DOHH2 (cell line): ENCODE results near the gene EEFSEC.

Source experiments
- CTCF ChIP-seq: fragments of 200-600 bp; sonication (generic); IDR thresholded peaks from one replicate; pipeline ENCODE4 v1.5.1; 2014; ENCODE audit warnings: antibody characterized with exemption, mild to moderate bottlenecking, low read depth, low read length; ENCODE audit not compliant: poor library complexity, severe bottlenecking
- EZH2phosphoT487 ChIP-seq: fragments of 200-600 bp; sonication (generic); IDR thresholded peaks from 2 replicates; pipeline ENCODE4 v1.6.1; 2017; ENCODE audit warnings: borderline replicate concordance, mild to moderate bottlenecking, antibody characterized with exemption, low read length, moderate library complexity, mixed read lengths

GRCh38 chr3:128190501-128190900 is 37.2 kb downstream of the EEFSEC start:
- TF ChIP-seq CTCF: no peak
- TF ChIP-seq EZH2phosphoT487: no peak
